NCI-H526 treated with DMSO at 0.1 percent for 48 hours (cell line): Measurements from ENCODE around the gene USHBP1.

ENCODE experiments used
- DNase-seq: peaks from one replicate; lab custom pipeline; 2025; lab: John Stamatoyannopoulos, UW

USHBP1 gene

DNA sequence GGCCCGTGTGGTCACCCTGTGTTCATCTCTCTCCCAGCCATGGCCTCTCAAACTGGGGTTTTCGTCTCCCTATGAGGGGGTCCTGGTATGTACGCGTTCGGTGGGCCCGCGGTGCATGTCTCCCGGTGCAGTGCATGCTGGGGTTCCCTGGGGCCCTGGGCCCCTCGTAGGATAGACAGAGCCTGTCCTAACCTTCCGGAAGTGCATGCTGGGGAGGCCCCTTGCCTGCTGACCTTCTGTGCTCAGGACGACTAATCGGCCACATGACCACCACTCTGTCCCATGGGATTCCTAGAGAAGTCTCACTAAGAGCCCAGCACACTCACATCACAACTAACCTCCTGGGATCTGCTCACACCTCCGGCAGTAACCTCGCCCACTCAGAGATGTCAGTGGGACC is 54.2 kb downstream of the USHBP1 start:
- DNase-seq: no peak

- DNase-seq: peak; percentile 3
Measured at GRCh38 chr19:17209126-17210036, 55.2 kb downstream of the USHBP1 start.

DNA sequence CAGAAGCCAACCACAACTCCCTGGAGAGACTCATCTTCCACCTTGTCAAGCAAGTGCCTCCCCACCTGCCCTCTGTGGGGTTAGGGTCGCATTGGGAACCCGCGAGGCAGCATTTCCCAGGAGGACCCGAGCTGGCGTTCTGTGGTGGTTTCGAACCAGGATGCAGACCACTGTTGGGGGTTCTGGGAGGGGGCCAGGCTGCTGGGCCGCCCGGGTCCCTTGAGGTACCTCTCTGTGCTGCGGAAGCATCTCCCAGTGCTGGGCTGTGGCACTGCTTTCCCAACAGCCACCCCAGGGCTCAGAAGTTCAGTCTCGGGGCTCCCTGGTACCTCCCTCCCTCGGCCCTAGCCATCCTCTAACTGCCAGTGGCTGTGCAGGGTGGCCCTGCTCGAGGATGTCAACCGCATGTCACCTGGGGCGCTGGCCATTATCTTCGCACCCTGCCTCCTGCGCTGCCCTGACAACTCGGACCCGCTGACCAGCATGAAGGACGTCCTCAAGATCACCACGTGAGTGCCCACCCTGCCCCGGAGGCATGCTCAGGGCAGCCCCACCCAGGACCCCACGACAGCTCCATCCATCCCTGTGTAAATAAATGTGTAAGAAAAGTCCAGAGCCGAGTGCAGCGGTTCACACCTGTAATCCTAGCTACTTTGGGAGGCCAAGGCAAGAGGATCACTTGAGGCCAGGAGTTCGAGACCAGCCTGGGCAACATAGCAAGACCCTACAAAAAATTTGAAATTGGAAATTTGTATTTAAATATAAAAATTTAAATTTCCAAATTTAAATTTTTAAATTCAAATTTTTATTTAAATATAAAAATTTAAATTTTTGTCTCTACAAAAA is 57.6 kb downstream of the USHBP1 start:
- no peak for DNase-seq

DNA sequence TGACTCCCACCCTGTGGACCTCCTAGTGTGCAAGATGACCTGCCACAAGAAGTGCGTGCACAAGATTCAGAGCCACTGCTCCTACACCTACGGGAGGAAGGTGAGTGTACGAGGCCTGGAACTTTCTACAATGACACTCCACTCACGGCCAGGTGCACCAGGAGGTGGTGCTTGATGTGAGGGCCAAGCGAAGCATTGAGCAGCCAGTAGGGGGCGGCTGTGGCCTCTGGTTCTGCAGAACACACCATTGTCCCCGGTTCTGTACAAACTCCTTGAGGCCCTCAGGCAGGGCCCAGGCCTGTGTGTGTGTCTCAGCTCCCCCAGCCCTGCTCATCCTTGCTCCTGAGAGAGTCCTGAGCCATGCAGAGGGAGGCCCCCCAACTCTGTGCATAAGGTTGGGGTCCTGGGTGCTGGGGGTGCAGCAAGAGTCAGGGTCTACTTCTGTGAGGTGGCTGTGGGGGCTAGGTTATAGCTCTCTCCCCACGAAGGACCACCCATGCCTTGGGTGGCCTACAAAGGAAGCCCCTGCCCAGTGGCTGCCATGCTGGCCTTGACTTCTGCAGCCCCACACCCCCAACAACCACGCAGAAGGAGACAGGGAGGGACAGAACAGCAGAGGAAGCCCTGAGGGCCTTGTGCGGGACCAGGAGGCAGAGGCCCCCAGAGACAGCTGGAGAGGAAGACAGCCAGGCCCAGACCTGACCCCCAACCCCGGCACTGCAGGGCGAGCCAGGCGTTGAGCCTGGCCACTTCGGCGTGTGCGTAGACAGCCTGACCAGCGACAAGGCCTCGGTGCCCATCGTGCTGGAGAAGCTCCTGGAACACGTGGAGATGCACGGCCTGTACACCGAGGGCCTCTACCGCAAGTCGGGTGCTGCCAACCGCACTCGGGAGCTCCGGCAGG is 59.1 kb downstream of the USHBP1 start:
- DNase-seq: peak; percentile 2

GRCh38 chr19:17202713-17203112 is 61.8 kb downstream of the USHBP1 start:
- no peak for DNase-seq

DNA sequence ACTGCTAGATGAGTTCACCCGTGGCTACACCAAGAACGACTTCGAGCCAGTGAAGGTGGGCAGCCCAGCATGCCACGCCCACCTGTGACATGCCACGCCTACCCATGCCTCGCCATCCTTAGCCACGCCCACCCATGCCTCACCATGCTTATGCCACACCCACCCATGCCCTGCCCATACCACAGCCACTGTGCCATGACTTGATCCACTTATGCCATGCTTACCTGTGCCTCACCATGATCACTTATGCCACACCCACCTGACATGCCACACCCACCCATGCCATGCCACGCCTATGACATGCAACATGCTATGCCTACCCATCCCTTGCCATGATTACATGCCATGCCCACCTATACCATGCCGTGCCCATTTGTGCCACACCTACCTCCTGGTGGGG is 62.3 kb downstream of the USHBP1 start:
- DNase-seq: no peak

GRCh38 chr19:17200408-17201079 is 64.0 kb downstream of the USHBP1 start:
- no peak for DNase-seq
